OCI-LY7 (cell line): Measurements from ENCODE around the gene SNRNP25. TPM values are rescaled to one million over a fixed set of nuclear protein-coding genes. Genes with fewer than 3 reads are reported as not detected.

Experiments
- BruUV-seq: library from RNA; stranded (reverse); fragments of 400-500 nt; replicated peaks from 2 replicates; lab custom pipeline; 2021; lab: Mats Ljungman, UMichigan
- CTCF ChIA-PET: fragments of 300-600 bp; sonication (Branson Sonifier 250); formaldehyde crosslinking; loops from one replicate; lab custom pipeline; 2022; ENCODE audit warnings: antibody characterized with exemption; ENCODE audit not compliant: unreplicated experiment; lab: Charles Lee
- POLR2A ChIA-PET: fragments of 300-600 bp; sonication (Branson Sonifier 250); formaldehyde crosslinking; loops from one replicate; lab custom pipeline; 2022; ENCODE audit warnings: antibody characterized with exemption; lab: Charles Lee
- DNase-seq: peaks from one replicate; pipeline ENCODE4 v3.0.0-alpha.2; 2015; ENCODE audit warnings: low spot score
- H2AFZ ChIP-seq: fragments of 200-600 bp; sonication (generic), shearing (Covaris generic); 2 replicates; pipeline ENCODE4 v1.6.1; 2014; ENCODE audit warnings: mild to moderate bottlenecking, antibody characterized with exemption, low read length, moderate library complexity
- H3K27ac ChIP-seq: fragments of 200-600 bp; sonication (generic); 2 replicates; pipeline ENCODE4 v1.5.1; 2014; ENCODE audit warnings: mixed run types, low read depth, mild to moderate bottlenecking, moderate library complexity, low read length, inconsistent platforms; ENCODE audit not compliant: poor library complexity, severe bottlenecking
- H3K36me3 ChIP-seq: fragments of 200-600 bp; sonication (generic); 2 replicates; pipeline ENCODE4 v1.6.1; 2014; ENCODE audit warnings: mild to moderate bottlenecking, antibody characterized with exemption, low read length, moderate library complexity, mixed read lengths; ENCODE audit not compliant: insufficient read depth
- H3K4me1 ChIP-seq: fragments of 200-600 bp; sonication (generic); 2 replicates; pipeline ENCODE4 v1.5.1; 2014; ENCODE audit warnings: mild to moderate bottlenecking, low read length; ENCODE audit not compliant: insufficient read depth, poor library complexity, severe bottlenecking
- H3K4me2 ChIP-seq: fragments of 200-600 bp; sonication (generic); 2 replicates; pipeline ENCODE4 v1.6.1; 2014; ENCODE audit warnings: mild to moderate bottlenecking, low read length
- H3K4me3 ChIP-seq: fragments of 200-600 bp; sonication (generic); 2 replicates; pipeline ENCODE4 v1.5.1; 2014; ENCODE audit warnings: mild to moderate bottlenecking, low read depth, low read length; ENCODE audit not compliant: poor library complexity, severe bottlenecking
- H3K79me2 ChIP-seq: fragments of 200-600 bp; sonication (generic); 2 replicates; pipeline ENCODE4 v1.6.1; 2016; ENCODE audit warnings: low read depth, mild to moderate bottlenecking, low read length, moderate library complexity, mixed read lengths; ENCODE audit not compliant: insufficient read depth
- H3K9me2 ChIP-seq: fragments of 200-600 bp; sonication (generic); 2 replicates; pipeline ENCODE4 v1.6.1; 2016; ENCODE audit warnings: mild to moderate bottlenecking, low read length, mixed read lengths; ENCODE audit not compliant: insufficient read depth
- H3K9me3 ChIP-seq: fragments of 200-600 bp; sonication (generic); 2 replicates; pipeline ENCODE4 v1.6.1; 2014; ENCODE audit warnings: mild to moderate bottlenecking, mixed run types, low read length, mixed read lengths
- H4K20me1 ChIP-seq: fragments of 200-600 bp; sonication (generic); 2 replicates; pipeline ENCODE4 v1.6.1; 2014; ENCODE audit warnings: mild to moderate bottlenecking, antibody characterized with exemption, low read length, moderate library complexity, mixed read lengths; ENCODE audit not compliant: insufficient read depth
- EZH2phosphoT487 ChIP-seq: fragments of 200-600 bp; sonication (generic); IDR thresholded peaks from 2 replicates; pipeline ENCODE4 v1.6.1; 2018; ENCODE audit warnings: low read depth, borderline replicate concordance, mild to moderate bottlenecking, mixed run types, antibody characterized with exemption, low read length, moderate library complexity, mixed read lengths
- intact Hi-C: fragments of 100-400 bp; cut with micrococcal nuclease; formaldehyde crosslinking; loops from one replicate; pipeline ENCODE4 v1.10.0; 2022; ENCODE audit not compliant: unreplicated experiment
- total RNA-seq, 2 experiments: library from RNA; depleted of rRNA in 1 of 2; stranded (reverse); fragments of >200 nt in 1 of 2; shearing (Covaris generic) in 1 of 2; gene quantifications; 2 replicates each; pipeline ENCODE4 v1.2.3, GENCODE V29; 2014 to 2022
- TF ChIP-seq, protein P1 (sequence below): fragments of 200-600 bp; sonication (generic); conservative IDR thresholded peaks from 2 replicates; pipeline ENCODE4 v1.5.1; 2014; ENCODE audit warnings: mild to moderate bottlenecking, antibody characterized with exemption, low read length, moderate library complexity, mixed read lengths

The SNRNP25 gene
- total RNA-seq, 2 experiments from 2014 or later = 61.4 to 68.3 TPM

DNA sequence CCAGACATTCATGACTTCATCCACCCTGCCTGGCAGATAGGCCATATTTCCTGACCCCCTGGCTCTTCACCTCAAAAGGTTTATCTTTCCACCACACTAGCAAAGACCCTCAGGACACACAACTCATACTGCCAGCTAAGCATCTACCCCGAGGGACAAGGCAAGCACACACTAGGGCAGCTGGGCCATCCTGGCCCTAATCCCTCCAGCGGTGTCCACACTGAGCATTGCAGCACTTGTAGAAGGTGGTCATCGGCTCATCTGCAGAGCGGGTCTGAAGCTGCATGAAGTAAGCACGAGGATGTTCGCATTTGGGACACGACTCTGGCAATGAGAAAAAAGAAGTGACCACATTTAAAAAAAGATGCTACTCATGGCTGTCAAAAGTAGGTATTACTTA is 6.4 kb upstream of the SNRNP25 start:
- POLR2A ChIA-PET = interaction anchor here (0.6 kb wide), 1 partner anchor 71 kb away, joined by 4 read pairs; no protein-coding TSS in a partner anchor

GRCh38 chr16:50769-51591 is 2.6 kb upstream of the SNRNP25 start:
- Histone ChIP-seq H3K4me3 (peak overlapping the region; percentile 90), H3K27ac (no peak overlapping the region), H3K36me3 (peaks cover 75% of the 10 kb centered on the region), H3K79me2 (peaks cover 73% of the 10 kb centered on the region), H3K9me2 (no peaks in the 10 kb centered on the region), H3K4me1 (peaks cover 18% of the 10 kb centered on the region), H3K9me3 (no peaks in the 10 kb centered on the region; the same call in 1 of the 2 replicates), H3K4me2 (peak overlapping the region; percentile 70), H2AFZ (no peak overlapping the region), H4K20me1 (peaks cover 18% of the 10 kb centered on the region)
- BruUV-seq = TSS peak; percentile 70
- DNase-seq = no peak
- CTCF ChIA-PET = no interaction called here
- POLR2A ChIA-PET = no interaction called here
- intact Hi-C loops = no loop called here
- TF ChIP-seq EZH2phosphoT487 = no peak
- TF ChIP-seq, protein P1, sequence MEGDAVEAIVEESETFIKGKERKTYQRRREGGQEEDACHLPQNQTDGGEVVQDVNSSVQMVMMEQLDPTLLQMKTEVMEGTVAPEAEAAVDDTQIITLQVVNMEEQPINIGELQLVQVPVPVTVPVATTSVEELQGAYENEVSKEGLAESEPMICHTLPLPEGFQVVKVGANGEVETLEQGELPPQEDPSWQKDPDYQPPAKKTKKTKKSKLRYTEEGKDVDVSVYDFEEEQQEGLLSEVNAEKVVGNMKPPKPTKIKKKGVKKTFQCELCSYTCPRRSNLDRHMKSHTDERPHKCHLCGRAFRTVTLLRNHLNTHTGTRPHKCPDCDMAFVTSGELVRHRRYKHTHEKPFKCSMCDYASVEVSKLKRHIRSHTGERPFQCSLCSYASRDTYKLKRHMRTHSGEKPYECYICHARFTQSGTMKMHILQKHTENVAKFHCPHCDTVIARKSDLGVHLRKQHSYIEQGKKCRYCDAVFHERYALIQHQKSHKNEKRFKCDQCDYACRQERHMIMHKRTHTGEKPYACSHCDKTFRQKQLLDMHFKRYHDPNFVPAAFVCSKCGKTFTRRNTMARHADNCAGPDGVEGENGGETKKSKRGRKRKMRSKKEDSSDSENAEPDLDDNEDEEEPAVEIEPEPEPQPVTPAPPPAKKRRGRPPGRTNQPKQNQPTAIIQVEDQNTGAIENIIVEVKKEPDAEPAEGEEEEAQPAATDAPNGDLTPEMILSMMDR = no peak

More for the DNA sequence above, 6.4 kb upstream of the SNRNP25 start:
- CTCF ChIA-PET = no interaction called here
- no TSS peak for BruUV-seq
- H3K9me3 ChIP-seq = no peaks in the 10 kb centered on the region; the same call in 1 of the 2 replicates
- no peak overlapping the region for H3K4me3 ChIP-seq
- no peak overlapping the region for H2AFZ ChIP-seq
- H3K36me3 ChIP-seq = peaks cover 97% of the 10 kb centered on the region
- H3K79me2 ChIP-seq = peaks cover 54% of the 10 kb centered on the region
- peaks cover 7% of the 10 kb centered on the region for H3K4me1 ChIP-seq
- H3K4me2 ChIP-seq = no peak overlapping the region
- TF ChIP-seq, protein P1 = no peak
- no peak for TF ChIP-seq EZH2phosphoT487
- H4K20me1 ChIP-seq = peaks cover 26% of the 10 kb centered on the region
- no peak for DNase-seq
- H3K9me2 ChIP-seq = no peaks in the 10 kb centered on the region
- intact Hi-C loops = no loop called here
- H3K27ac ChIP-seq = no peak overlapping the region

DNA sequence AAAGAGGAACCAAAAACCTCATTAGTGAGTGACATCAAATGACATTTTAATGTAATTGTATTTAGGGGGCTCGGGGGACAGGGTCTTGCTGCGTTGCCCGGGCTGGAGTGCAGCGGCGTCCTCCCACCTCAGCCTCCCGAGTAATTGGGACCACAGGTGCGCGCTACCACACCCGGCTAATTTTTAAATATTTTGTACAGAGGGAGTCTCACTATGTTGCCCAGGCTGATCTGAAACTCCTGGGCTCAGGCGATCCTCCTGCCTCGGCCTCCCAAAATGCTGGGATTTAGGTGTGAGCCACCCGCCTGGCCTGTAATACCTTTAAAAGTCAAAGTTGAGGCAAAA is 581 bp downstream of the SNRNP25 start:
- no peak for DNase-seq
- TF ChIP-seq, protein P1 = no peak
- no peak for TF ChIP-seq EZH2phosphoT487
- Histone ChIP-seq H2AFZ (peak overlapping the region; percentile 77; the same call in 1 of the 2 replicates), H3K36me3 (peaks cover 74% of the 10 kb centered on the region), H3K4me2 (peak overlapping the region; percentile 95), H3K4me3 (peak overlapping the region; percentile 90), H3K27ac (peak overlapping the region; percentile 58), H3K9me3 (no peaks in the 10 kb centered on the region; the same call in 1 of the 2 replicates), H3K4me1 (peaks cover 18% of the 10 kb centered on the region), H4K20me1 (peaks cover 15% of the 10 kb centered on the region), H3K79me2 (peaks cover 57% of the 10 kb centered on the region), H3K9me2 (no peaks in the 10 kb centered on the region)
- CTCF ChIA-PET = no interaction called here
- TSS peak; percentile 71 for BruUV-seq
- POLR2A ChIA-PET = interaction anchor here (1.2 kb wide), 1 partner anchor 175 kb away, joined by 4 read pairs; the partner anchor contains the start of gene LUC7L
- intact Hi-C loops = no loop called here
